ENCODE results near the gene LILRB2. TPM values are rescaled to one million over a fixed set of nuclear protein-coding genes. Genes with fewer than 3 reads are reported as not detected.

LILRB2 gene
- total RNA-seq, 1 experiment from 2014 or later, result not detected

DNA sequence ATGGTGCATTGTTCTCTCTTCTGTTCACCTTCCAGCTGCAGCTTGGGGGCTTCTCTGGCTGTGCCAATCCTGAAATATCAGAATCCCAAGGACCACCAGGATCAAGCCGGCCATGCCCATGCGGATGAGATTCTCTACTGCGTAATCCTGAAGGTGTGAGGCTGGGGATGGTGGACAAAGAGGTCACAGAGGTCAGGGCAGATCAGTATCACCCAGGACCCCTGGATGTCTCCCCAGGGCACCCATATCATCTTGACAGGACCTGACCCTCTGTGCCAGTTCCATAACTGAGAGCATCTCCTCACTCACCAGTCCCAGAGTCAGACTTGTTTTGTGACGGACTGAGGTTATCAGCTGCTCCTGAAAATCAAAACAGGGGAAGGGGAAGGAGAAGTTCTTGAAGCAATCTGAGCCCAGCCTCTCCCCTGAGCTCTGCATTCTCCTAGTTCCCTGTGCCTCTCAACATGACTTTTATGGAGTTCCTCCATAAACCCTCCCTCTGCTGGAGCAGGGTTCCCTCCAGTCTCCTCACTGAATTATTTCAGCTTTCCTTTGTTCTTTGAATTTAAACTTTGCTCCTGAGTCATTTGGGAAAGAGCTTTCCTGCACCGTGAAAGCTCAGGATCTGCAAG, 26.6 kb upstream of the LILRB2 start:
- H3K4me1 ChIP-seq (ENCODE audit: insufficient read depth, low read length), result no peaks in the 10 kb centered on the region
- no peak overlapping the region for H4K5ac ChIP-seq (ENCODE audit: insufficient read length, low read depth, low read length)
- Mint-ChIP-seq H3K27ac (no peak overlapping the region), H3K4me3 (no peak overlapping the region), H3K27me3 (ENCODE audit: low read depth) (peaks cover 55% of the 10 kb centered on the region), H3K36me3 (ENCODE audit: insufficient read depth in 1 of 3, low read depth in 3 of 3) (no peaks in the 10 kb centered on the region), H3K4me1 (no peaks in the 10 kb centered on the region), H3K9me3 (peaks cover 5 to 71% of the 10 kb centered on the region in 2 experiments; a peak in 4 of 5 replicates)
- H4K20me1 ChIP-seq (ENCODE audit: control insufficient read depth, insufficient read depth, insufficient read length), result no peaks in the 10 kb centered on the region
- no peak overlapping the region for H3K9ac ChIP-seq (ENCODE audit: extremely low read depth, insufficient read length, low read length)
- no peak overlapping the region for H3K27ac ChIP-seq (ENCODE audit: insufficient read length, low read depth, low read length)
- no peaks in the 10 kb centered on the region for H3K79me2 ChIP-seq (ENCODE audit: insufficient read depth, low read length)
- no peak overlapping the region for H4K91ac ChIP-seq (ENCODE audit: insufficient read length, low read depth, low read length)
- no peak overlapping the region for H3K4me2 ChIP-seq (ENCODE audit: insufficient read depth, insufficient read length, low read length)
- no peaks in the 10 kb centered on the region for H3K23me2 ChIP-seq (ENCODE audit: insufficient read length, low read depth, low read length, poor library complexity, severe bottlenecking)
- no peak overlapping the region for H3K14ac ChIP-seq (ENCODE audit: insufficient read depth, low read length)
- H2AFZ ChIP-seq (ENCODE audit: low read length), result no peak overlapping the region
- no peak overlapping the region for H3K4ac ChIP-seq (ENCODE audit: low read depth, low read length)
- H3K9me3 ChIP-seq (ENCODE audit: control insufficient read depth, low read depth, low read length), result no peaks in the 10 kb centered on the region
- H3K56ac ChIP-seq (ENCODE audit: insufficient read length, low read depth, low read length), result no peak overlapping the region
- H2BK20ac ChIP-seq (ENCODE audit: low read depth, low read length, poor library complexity, severe bottlenecking), result no peak overlapping the region
- H2BK5ac ChIP-seq (ENCODE audit: insufficient read length, low read length), result no peak overlapping the region
- no peak for DNase-seq
- H2BK120ac ChIP-seq (ENCODE audit: low read depth, low read length, poor library complexity, severe bottlenecking), result no peak overlapping the region
- H2BK15ac ChIP-seq (ENCODE audit: low read depth, low read length), result no peak overlapping the region
- H3K79me1 ChIP-seq (ENCODE audit: insufficient read depth, low read depth, low read length, poor library complexity, severe bottlenecking), result no peaks in the 10 kb centered on the region
- H3K18ac ChIP-seq (ENCODE audit: insufficient read length, low read depth, low read length), result no peak overlapping the region
- no peak overlapping the region for H4K8ac ChIP-seq (replicated peaks; ENCODE audit: insufficient read length, low read depth, low read length)
- no peak overlapping the region for H3K23ac ChIP-seq (ENCODE audit: insufficient read length, low read depth, low read length)
- no CpG with 5 or more reads among the region's 5 CpGs for WGBS (ENCODE audit: extremely low coverage, insufficient read length, low lambda C conversion rate)
- H3T11ph ChIP-seq (ENCODE audit: low read length), result no peak overlapping the region
- H3K27me3 ChIP-seq (ENCODE audit: insufficient read depth, low read length), result no peaks in the 10 kb centered on the region
- TF ChIP-seq, protein P1, sequence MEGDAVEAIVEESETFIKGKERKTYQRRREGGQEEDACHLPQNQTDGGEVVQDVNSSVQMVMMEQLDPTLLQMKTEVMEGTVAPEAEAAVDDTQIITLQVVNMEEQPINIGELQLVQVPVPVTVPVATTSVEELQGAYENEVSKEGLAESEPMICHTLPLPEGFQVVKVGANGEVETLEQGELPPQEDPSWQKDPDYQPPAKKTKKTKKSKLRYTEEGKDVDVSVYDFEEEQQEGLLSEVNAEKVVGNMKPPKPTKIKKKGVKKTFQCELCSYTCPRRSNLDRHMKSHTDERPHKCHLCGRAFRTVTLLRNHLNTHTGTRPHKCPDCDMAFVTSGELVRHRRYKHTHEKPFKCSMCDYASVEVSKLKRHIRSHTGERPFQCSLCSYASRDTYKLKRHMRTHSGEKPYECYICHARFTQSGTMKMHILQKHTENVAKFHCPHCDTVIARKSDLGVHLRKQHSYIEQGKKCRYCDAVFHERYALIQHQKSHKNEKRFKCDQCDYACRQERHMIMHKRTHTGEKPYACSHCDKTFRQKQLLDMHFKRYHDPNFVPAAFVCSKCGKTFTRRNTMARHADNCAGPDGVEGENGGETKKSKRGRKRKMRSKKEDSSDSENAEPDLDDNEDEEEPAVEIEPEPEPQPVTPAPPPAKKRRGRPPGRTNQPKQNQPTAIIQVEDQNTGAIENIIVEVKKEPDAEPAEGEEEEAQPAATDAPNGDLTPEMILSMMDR (conservative IDR thresholded peaks at IDR 0.05), result no peak
- H2AK5ac ChIP-seq (ENCODE audit: insufficient read length, low read length), result no peak overlapping the region
- no peak overlapping the region for H2BK12ac ChIP-seq (ENCODE audit: insufficient read length, low read depth, low read length)
